ENCODE results near the gene NPEPPS. TPM values are rescaled to one million over a fixed set of nuclear protein-coding genes. Genes with fewer than 3 reads are reported as not detected.

The NPEPPS gene
- polyA plus RNA-seq, 1 of the 3 experiments (the other 2 are of a cell fraction) = 73.2 TPM

GRCh38 chr17:47607481-47607880 is 76.6 kb downstream of the NPEPPS start:
- Histone ChIP-seq H3K79me2 (ENCODE audit: insufficient read depth) (peaks cover 4% of the 10 kb centered on the region), H3F3A (replicated peaks; ENCODE audit: insufficient read depth) (peaks cover 29% of the 10 kb centered on the region), H3K4me1 (ENCODE audit: control insufficient read depth in 1 of 2, insufficient read depth in 2 of 2, low read depth in 1 of 2, low read length in 1 of 2) (peaks cover 11 to 15% of the 10 kb centered on the region in 2 experiments; a peak in 3 of 4 replicates), H3K9ac (no peak overlapping the region), H4K20me1 (ENCODE audit: insufficient read depth) (no peaks in the 10 kb centered on the region; the same call in 1 of the 2 replicates), H3K9me2 (no peaks in the 10 kb centered on the region), H3K36me3 (replicated peaks in 1 of 2; ENCODE audit: control insufficient read depth in 1 of 2, insufficient read depth in 2 of 2, low read length in 1 of 2) (peaks cover 50 to 69% of the 10 kb centered on the region in 2 experiments), H3K27ac (ENCODE audit: low read depth in 2 of 2, low read length in 1 of 2) (no peak overlapping the region), H3K27me3 (ENCODE audit: insufficient read depth) (no peaks in the 10 kb centered on the region), H3K4me2 (no peak overlapping the region), H3K9me3 (no peaks in the 10 kb centered on the region), H3K4me3 (ENCODE audit: low read depth in 2 of 2, low read length in 1 of 2) (no peak overlapping the region), H2AFZ (ENCODE audit: low read depth) (no peak overlapping the region)
- POLR2A ChIA-PET = interaction anchor here (0.9 kb wide), 1 partner anchor 58 kb away, joined by 5 read pairs; no protein-coding TSS in a partner anchor
- DNase-seq = no peak
- CTCF ChIA-PET = interaction anchor here (1.2 to 6.4 kb wide), 4 partner anchors 8 to 378 kb away, joined by 3 to 73 read pairs (median 6); no protein-coding TSS in a partner anchor
- 100% methylated on average over 3 of the region's 3 CpGs for WGBS (ENCODE audit: low lambda C conversion rate)
- TF ChIP-seq SMC3 (IDR thresholded peaks at IDR 0.05; ENCODE audit: low read depth, low read length) (no peak), FOXM1 (IDR thresholded peaks at IDR 0.05; ENCODE audit: low read depth) (no peak), RFX5 (IDR thresholded peaks at IDR 0.05; ENCODE audit: low read length) (no peak), TCF12 (IDR thresholded peaks at IDR 0.05) (no peak), FOXJ3 (CRISPR knock-in tag; IDR thresholded peaks at IDR 0.05) (no peak), EP300 (IDR thresholded peaks at IDR 0.05; ENCODE audit: borderline replicate concordance in 1 of 2, low read depth in 1 of 2, low read length in 1 of 2) (no peak), NRF1 (IDR thresholded peaks at IDR 0.05; ENCODE audit: low read depth, low read length) (no peak), GATA2 (CRISPR knock-in tag; IDR thresholded peaks at IDR 0.05) (no peak), JUND (IDR thresholded peaks at IDR 0.05) (no peak), RXRA (IDR thresholded peaks at IDR 0.05; ENCODE audit: borderline replicate concordance, low read depth) (no peak), FOSL2 (IDR thresholded peaks at IDR 0.05; ENCODE audit: borderline replicate concordance, low read depth) (no peak), MXI1 (IDR thresholded peaks at IDR 0.05; ENCODE audit: low read depth, low read length) (no peak), TAF1 (IDR thresholded peaks at IDR 0.05; ENCODE audit: borderline replicate concordance, low read depth, low read length) (no peak), CTCF (IDR thresholded peaks at IDR 0.05) (no peak)
- TF ChIP-seq, protein P1, sequence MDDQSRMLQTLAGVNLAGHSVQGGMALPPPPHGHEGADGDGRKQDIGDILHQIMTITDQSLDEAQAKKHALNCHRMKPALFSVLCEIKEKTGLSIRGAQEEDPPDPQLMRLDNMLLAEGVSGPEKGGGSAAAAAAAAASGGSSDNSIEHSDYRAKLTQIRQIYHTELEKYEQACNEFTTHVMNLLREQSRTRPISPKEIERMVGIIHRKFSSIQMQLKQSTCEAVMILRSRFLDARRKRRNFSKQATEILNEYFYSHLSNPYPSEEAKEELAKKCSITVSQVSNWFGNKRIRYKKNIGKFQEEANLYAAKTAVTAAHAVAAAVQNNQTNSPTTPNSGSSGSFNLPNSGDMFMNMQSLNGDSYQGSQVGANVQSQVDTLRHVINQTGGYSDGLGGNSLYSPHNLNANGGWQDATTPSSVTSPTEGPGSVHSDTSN (IDR thresholded peaks at IDR 0.05) = no peak
- TF ChIP-seq, protein P2, sequence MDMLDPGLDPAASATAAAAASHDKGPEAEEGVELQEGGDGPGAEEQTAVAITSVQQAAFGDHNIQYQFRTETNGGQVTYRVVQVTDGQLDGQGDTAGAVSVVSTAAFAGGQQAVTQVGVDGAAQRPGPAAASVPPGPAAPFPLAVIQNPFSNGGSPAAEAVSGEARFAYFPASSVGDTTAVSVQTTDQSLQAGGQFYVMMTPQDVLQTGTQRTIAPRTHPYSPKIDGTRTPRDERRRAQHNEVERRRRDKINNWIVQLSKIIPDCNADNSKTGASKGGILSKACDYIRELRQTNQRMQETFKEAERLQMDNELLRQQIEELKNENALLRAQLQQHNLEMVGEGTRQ (IDR thresholded peaks at IDR 0.05; ENCODE audit: borderline replicate concordance, low read depth, low read length) = no peak
- TF ChIP-seq, protein P3, sequence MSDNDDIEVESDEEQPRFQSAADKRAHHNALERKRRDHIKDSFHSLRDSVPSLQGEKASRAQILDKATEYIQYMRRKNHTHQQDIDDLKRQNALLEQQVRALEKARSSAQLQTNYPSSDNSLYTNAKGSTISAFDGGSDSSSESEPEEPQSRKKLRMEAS (IDR thresholded peaks at IDR 0.05; ENCODE audit: low read depth) = no peak

Data from SK-N-SH (cell line).